IPS DF 4.7 (cell line): Measurements from ENCODE around the gene SCMH1.

ENCODE experiments used
- DNase-seq: peaks from one replicate; pipeline ENCODE4 v3.0.0-alpha.2; 2013; ENCODE audit warnings: low spot score; ENCODE audit errors: extremely low read depth

Gene SCMH1

DNA sequence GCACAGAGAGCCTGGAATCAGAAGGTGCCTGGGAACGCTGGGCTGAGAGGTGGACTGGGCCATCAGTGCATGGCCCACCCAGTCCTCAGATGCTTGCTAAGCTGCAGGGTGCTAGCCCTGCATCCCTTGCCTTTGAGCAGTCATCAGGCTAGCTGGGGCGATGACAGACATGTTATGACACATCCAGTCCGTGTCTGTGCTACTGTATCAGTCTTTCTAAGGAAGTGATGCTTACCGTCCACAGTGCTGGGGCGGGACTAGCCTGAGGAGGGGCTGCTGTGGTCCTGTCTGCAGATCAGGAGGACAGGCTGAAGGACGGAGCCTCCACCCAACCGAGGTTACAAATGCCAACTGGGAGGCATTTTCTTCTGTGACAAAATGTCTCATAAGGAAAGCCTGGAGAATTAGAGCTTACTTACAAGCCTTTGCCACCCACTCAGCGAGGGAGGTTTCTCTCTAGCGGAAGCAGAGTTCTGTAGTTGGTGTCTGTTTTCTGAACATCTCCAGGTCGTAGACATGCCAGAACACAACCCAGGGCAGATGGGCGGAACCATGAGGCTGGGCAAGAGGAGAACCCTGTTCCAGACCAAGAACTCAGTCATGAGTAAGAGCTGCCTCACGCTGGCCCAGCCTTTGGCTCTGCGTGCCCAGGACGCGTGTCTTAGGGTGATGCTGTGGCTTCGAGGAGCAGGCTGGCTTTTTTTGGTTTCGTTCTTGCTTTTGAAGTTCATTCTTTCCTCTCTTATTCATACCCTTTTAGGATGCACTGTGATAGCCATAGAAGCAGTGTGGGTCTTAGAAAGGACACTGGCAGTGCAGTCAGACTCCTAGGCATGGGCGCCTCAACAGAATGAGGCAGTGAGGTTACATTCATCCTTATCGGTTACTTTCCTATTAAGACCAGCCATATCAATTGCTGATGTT, 234.9 kb downstream of the SCMH1 start:
- no peak for DNase-seq

- DNase-seq: no peak
Observed at GRCh38 chr1:41005876-41006275, 236.2 kb downstream of the SCMH1 start.

DNA sequence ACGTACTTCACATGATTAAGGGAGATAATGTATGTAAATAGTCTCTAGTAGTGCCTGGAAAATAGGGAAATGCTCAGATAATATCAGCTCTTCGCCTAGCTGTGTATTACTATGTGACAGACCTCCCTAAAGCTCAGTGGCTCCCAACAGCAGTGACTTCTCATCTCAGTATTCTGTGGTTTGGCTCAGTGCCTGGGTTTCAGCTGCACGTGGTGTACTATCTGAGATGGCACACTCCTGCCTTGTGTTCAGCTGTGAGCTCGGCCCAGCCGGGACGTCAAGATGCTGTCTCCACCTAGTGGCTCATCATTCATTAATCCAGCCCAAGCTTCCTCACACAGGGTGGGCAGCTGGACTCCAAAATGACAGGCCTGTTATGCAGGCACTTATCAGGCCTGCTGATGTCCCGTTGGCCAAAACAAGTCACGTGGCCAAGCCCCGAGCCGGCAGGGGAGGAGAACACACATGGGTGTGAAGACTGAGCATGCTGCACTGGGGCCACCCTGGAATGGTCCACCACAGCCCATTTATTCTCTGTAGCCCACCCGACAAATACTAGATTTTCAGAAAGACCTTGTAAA, 238.4 kb downstream of the SCMH1 start:
- DNase-seq: no peak

GRCh38 chr1:41003127-41003639, 238.9 kb downstream of the SCMH1 start:
- no peak for DNase-seq

GRCh38 chr1:40998668-40999067, 243.4 kb downstream of the SCMH1 start:
- DNase-seq: no peak

GRCh38 chr1:40997096-40997495, 245.0 kb downstream of the SCMH1 start:
- no peak for DNase-seq

DNA sequence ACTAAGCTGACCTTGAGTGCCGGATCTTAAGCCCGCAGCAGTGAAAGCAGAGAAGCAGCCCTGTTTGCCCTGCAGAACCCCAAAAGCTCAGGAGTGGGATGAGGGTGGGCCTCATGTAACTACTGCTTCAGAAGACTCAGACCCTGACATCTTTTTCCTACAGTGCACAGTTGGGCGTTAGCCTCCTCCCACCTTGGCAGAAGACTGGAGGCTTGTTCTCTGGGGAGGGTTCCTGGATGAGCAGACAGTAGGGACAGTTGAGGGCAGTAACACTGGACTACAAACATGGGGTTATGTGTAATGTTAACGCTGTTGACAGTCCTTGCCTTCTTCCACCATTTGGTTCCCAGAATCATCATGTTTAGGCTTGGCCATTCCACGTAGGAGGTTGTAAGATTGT, 253.0 kb downstream of the SCMH1 start:
- DNase-seq: no peak

GRCh38 chr1:40988280-40988679, 253.8 kb downstream of the SCMH1 start:
- no peak for DNase-seq

GRCh38 chr1:40987439-40988276, 254.4 kb downstream of the SCMH1 start:
- DNase-seq: no peak

GRCh38 chr1:40986956-40987355, 255.2 kb downstream of the SCMH1 start:
- no peak for DNase-seq

DNA sequence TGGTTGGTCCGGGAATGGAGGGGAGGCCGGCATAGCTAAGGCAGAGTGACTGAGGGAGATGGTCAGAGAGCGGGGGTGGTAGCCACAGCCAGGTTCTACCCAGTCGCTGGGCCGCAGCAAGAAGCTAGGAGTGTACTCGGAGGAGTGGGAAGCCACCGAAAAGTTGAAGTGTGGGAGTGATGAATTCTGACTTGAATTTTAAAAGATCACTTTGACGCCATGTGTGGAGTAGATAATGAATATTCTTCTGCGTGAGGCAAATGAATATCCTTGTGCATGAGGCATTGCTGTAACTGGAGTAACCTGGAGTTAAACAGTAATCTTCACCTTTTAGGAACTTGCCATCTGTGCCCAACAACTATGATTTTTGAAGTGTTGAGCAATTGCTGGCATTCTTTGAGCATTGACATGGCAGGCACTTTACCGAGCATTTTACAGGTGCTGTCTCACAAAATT, 255.8 kb downstream of the SCMH1 start:
- DNase-seq: no peak

- no peak for DNase-seq
Observed at GRCh38 chr1:40985875-40986274, 256.2 kb downstream of the SCMH1 start.

- no peak for DNase-seq
Observed at GRCh38 chr1:40985161-40985560, 256.9 kb downstream of the SCMH1 start.

GRCh38 chr1:40984531-40984930, 257.6 kb downstream of the SCMH1 start:
- DNase-seq: no peak

- no peak for DNase-seq
Observed at GRCh38 chr1:40984066-40984465, 258.0 kb downstream of the SCMH1 start.

- no peak for DNase-seq
Observed at GRCh38 chr1:40983286-40983685, 258.8 kb downstream of the SCMH1 start.

- no peak for DNase-seq
Observed at GRCh38 chr1:40982721-40983120, 259.4 kb downstream of the SCMH1 start.

GRCh38 chr1:40981691-40982448, 260.2 kb downstream of the SCMH1 start:
- no peak for DNase-seq

GRCh38 chr1:40980453-40981121, 261.5 kb downstream of the SCMH1 start:
- no peak for DNase-seq

- DNase-seq: no peak
Observed at GRCh38 chr1:40980068-40980452, 262.0 kb downstream of the SCMH1 start.
